Fibroblast of lung (primary cell): ENCODE measurements around the gene GTF2A2. TPM values are rescaled to one million over a fixed set of nuclear protein-coding genes. Genes with fewer than 3 reads are reported as not detected.

Experiments
- DNase-seq, 2 donors: peaks; one replicate each; pipeline versions ENCODE4 v3.0.0 to v3.0.0-alpha.2; 2010; ENCODE audit warnings: low read depth in 2 of 2
- H2AFZ ChIP-seq: 2 replicates; pipeline ENCODE4 v1.5.1; 2012; ENCODE audit warnings: low read length, control low read depth, inconsistent platforms
- H3K27ac ChIP-seq: 2 replicates; pipeline ENCODE4 v1.5.1; 2011; ENCODE audit warnings: low read length, control low read depth; ENCODE audit not compliant: insufficient read depth
- H3K27me3 ChIP-seq: 2 replicates; pipeline ENCODE4 v1.5.1; 2011; ENCODE audit warnings: mild to moderate bottlenecking, low read length; ENCODE audit not compliant: control insufficient read depth, insufficient read depth
- H3K36me3 ChIP-seq: 2 replicates; pipeline ENCODE4 v1.5.1; 2011; ENCODE audit warnings: low read length; ENCODE audit not compliant: control insufficient read depth, insufficient read depth
- H3K4me1 ChIP-seq: 2 replicates; pipeline ENCODE4 v1.5.1; 2011; ENCODE audit warnings: low read length; ENCODE audit not compliant: control insufficient read depth, insufficient read depth; ENCODE audit errors: extremely low read depth
- H3K4me2 ChIP-seq: 2 replicates; pipeline ENCODE4 v1.5.1; 2011; ENCODE audit warnings: low read length, control low read depth; ENCODE audit not compliant: insufficient read depth; ENCODE audit errors: extremely low read depth
- H3K4me3 ChIP-seq, 4 experiments: fragments of 200-600 bp in 1 of 4; sonication (generic) in 1 of 4; replicated peaks in 1 of 4; 2 replicates each; pipeline ENCODE4 v1.5.1; 2011 to 2016; ENCODE audit warnings: low read length in 4 of 4, low read depth in 3 of 4, mild to moderate bottlenecking in 3 of 4, control low read depth in 2 of 4, inconsistent platforms in 1 of 4, mixed read lengths in 1 of 4; ENCODE audit not compliant: insufficient read depth in 1 of 4; ENCODE audit errors: control extremely low read depth in 1 of 4
- H3K79me2 ChIP-seq: 2 replicates; pipeline ENCODE4 v1.5.1; 2012; ENCODE audit warnings: mild to moderate bottlenecking, low read length, inconsistent platforms; ENCODE audit not compliant: control insufficient read depth, insufficient read depth
- H3K9ac ChIP-seq: 2 replicates; pipeline ENCODE4 v1.5.1; 2011; ENCODE audit warnings: mild to moderate bottlenecking, low read length, control low read depth; ENCODE audit not compliant: insufficient read depth
- H3K9me3 ChIP-seq: 2 replicates; pipeline ENCODE4 v1.5.1; 2012; ENCODE audit warnings: low read depth, low read length; ENCODE audit not compliant: control insufficient read depth, insufficient read depth
- H4K20me1 ChIP-seq: 2 replicates; pipeline ENCODE4 v1.5.1; 2011; ENCODE audit warnings: low read length; ENCODE audit not compliant: control insufficient read depth, insufficient read depth; ENCODE audit errors: extremely low read depth
- EZH2 ChIP-seq: IDR thresholded peaks from 2 replicates; pipeline ENCODE4 v1.5.1; 2012; ENCODE audit warnings: low read length, control low read depth, mild to moderate bottlenecking; ENCODE audit errors: missing control alignments
- polyA plus RNA-seq, 2 donors: library from polyadenylated mRNA; depleted of rRNA in 1 of 2; stranded (reverse) in 1 of 2; unstranded in 1 of 2; fragments of >200 nt; gene quantifications; 2 replicates each; pipeline ENCODE4 v1.2.1, GENCODE V29; 2011 to 2012; ENCODE audit warnings: missing spikeins in 1 of 2
- total RNA-seq: library from RNA; depleted of rRNA; stranded (reverse); fragments of >200 nt; gene quantifications from 2 replicates; pipeline ENCODE4 v1.2.1, GENCODE V29; 2014
- TF ChIP-seq, protein P1 (sequence below), 2 donors: IDR thresholded peaks in 1 of 2; conservative IDR thresholded peaks in 1 of 2; 1 replicate in 1 of 2; 2 replicates in 1 of 2; pipeline ENCODE4 v1.5.1; 2011 to 2012; ENCODE audit warnings: low read length in 2 of 2, control low read depth in 1 of 2, inconsistent platforms in 1 of 2, low read depth in 1 of 2, mild to moderate bottlenecking in 1 of 2

Gene GTF2A2
- total and polyA plus RNA-seq, 2 donors (not counting 1 experiment from before 2014, with no cell fraction given), result 49.7 to 66.2 TPM

DNA sequence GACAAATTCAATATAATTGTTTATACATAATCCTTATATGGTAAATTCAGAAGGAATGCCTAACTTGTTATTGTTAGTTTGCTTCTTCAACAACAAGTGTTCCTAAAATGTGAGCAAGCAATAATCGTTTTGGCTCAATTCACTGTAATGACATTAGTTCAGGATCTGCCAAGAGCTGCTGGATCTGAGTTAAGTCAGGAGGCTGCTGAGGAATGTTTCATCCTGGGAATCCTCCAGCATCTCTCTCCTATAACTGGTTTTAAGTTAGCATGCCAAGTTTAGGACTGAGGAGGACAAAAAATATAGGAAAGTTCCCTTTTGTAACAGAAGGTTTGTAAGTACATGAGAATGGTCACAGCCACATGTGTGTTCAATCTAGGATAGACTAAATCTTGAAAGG is 4.9 kb upstream of the GTF2A2 start:
- H3K9me3 ChIP-seq, result no peaks in the 10 kb centered on the region
- no peak overlapping the region for H3K9ac ChIP-seq
- no peaks in the 10 kb centered on the region for H4K20me1 ChIP-seq
- peaks cover 4% of the 10 kb centered on the region for H3K36me3 ChIP-seq
- TF ChIP-seq, protein P1, sequence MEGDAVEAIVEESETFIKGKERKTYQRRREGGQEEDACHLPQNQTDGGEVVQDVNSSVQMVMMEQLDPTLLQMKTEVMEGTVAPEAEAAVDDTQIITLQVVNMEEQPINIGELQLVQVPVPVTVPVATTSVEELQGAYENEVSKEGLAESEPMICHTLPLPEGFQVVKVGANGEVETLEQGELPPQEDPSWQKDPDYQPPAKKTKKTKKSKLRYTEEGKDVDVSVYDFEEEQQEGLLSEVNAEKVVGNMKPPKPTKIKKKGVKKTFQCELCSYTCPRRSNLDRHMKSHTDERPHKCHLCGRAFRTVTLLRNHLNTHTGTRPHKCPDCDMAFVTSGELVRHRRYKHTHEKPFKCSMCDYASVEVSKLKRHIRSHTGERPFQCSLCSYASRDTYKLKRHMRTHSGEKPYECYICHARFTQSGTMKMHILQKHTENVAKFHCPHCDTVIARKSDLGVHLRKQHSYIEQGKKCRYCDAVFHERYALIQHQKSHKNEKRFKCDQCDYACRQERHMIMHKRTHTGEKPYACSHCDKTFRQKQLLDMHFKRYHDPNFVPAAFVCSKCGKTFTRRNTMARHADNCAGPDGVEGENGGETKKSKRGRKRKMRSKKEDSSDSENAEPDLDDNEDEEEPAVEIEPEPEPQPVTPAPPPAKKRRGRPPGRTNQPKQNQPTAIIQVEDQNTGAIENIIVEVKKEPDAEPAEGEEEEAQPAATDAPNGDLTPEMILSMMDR (conservative IDR thresholded peaks at IDR 0.05 in 1 of 2, IDR thresholded peaks at IDR 0.05 in 1 of 2; ENCODE audit: low read depth in 1 of 2, low read length in 2 of 2), result no peak
- TF ChIP-seq EZH2, result no peak
- H2AFZ ChIP-seq, result no peak overlapping the region
- no peaks in the 10 kb centered on the region for H3K27me3 ChIP-seq
- peak; percentile 38 to 62 for DNase-seq
- no peak overlapping the region for H3K27ac ChIP-seq
- no peak overlapping the region for H3K4me3 ChIP-seq
- no peaks in the 10 kb centered on the region for H3K4me1 ChIP-seq
- H3K79me2 ChIP-seq, result peaks cover under 1% of the 10 kb centered on the region
- no peak overlapping the region for H3K4me2 ChIP-seq

DNA sequence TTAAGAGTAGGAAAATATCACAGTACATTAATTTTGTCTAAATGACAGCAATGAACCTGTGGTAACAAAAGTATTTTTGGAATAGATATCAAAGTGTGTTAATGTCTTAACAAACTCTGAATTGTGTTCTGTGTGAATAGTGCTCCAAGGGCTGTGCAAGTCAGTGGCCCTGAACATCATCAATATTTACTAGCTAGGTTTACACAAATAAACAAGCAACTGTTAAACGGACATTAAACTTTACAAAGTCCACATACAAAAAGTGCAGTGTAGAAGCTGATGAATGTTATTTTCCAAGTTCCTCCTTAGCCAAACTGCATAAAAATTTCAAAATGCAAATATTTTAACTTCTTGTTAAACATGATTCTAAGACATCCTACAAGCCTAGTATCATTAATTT is 2.1 kb upstream of the GTF2A2 start:
- H2AFZ ChIP-seq, result no peak overlapping the region
- no peak for TF ChIP-seq EZH2
- TF ChIP-seq, protein P1 (conservative IDR thresholded peaks at IDR 0.05 in 1 of 2, IDR thresholded peaks at IDR 0.05 in 1 of 2; ENCODE audit: low read depth in 1 of 2, low read length in 2 of 2), result no peak
- H3K79me2 ChIP-seq, result peaks cover 29% of the 10 kb centered on the region
- DNase-seq, result no peak
- no peaks in the 10 kb centered on the region for H4K20me1 ChIP-seq
- H3K36me3 ChIP-seq, result peaks cover 4% of the 10 kb centered on the region
- H3K9me3 ChIP-seq, result no peaks in the 10 kb centered on the region
- no peak overlapping the region for H3K4me2 ChIP-seq
- peaks cover 2% of the 10 kb centered on the region for H3K4me1 ChIP-seq
- H3K27me3 ChIP-seq, result no peaks in the 10 kb centered on the region
- no peak overlapping the region for H3K27ac ChIP-seq
- no peak overlapping the region for H3K9ac ChIP-seq
- H3K4me3 ChIP-seq, result no peak overlapping the region

DNA sequence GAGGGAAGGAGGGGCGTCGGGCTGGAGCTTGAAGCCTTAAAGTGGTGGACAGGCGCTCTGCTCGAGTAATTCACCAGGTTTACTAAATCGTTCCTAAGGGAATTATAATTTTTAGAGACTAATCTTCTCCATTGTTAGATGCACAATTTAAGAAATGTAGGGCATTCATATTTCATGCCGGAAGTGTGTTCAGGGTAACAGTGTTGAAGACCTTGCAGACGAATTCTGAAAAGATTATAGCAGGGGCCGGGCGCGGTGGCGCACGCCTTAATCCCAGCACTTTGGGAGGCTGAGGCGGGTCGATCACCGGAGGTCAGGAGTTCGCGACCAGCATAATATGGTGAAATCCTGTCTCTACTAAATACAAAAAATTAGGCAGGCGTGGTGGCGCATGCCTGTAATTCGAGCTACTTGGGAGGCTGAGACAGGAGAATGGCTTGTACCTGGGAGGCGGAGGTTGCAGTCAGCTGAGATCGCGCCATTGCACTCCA is 365 bp upstream of the GTF2A2 start:
- no peaks in the 10 kb centered on the region for H3K27me3 ChIP-seq
- H3K79me2 ChIP-seq, result peaks cover 46% of the 10 kb centered on the region
- no peaks in the 10 kb centered on the region for H3K9me3 ChIP-seq
- H3K4me3 ChIP-seq, result peak overlapping the region in 3 of 4 experiments; percentile 76 to 91 (median 85)
- H3K27ac ChIP-seq, result peak overlapping the region; percentile 88
- TF ChIP-seq, protein P1 (conservative IDR thresholded peaks at IDR 0.05 in 1 of 2, IDR thresholded peaks at IDR 0.05 in 1 of 2; ENCODE audit: low read depth in 1 of 2, low read length in 2 of 2), result no peak
- TF ChIP-seq EZH2, result no peak
- H3K9ac ChIP-seq, result no peak overlapping the region
- H3K4me2 ChIP-seq, result peak overlapping the region; percentile 75
- no peak for DNase-seq
- peak overlapping the region; percentile 57 for H2AFZ ChIP-seq
- H4K20me1 ChIP-seq, result no peaks in the 10 kb centered on the region
- peaks cover 2% of the 10 kb centered on the region for H3K4me1 ChIP-seq
- peaks cover 4% of the 10 kb centered on the region for H3K36me3 ChIP-seq
